Measurements from ENCODE around the gene GEMIN2.
"Not testable (repeated sequence)": the region's sequence is repeated elsewhere in the genome, so short reads cannot be mapped to it uniquely, and the experiment has no call there.

The GEMIN2 gene

DNA sequence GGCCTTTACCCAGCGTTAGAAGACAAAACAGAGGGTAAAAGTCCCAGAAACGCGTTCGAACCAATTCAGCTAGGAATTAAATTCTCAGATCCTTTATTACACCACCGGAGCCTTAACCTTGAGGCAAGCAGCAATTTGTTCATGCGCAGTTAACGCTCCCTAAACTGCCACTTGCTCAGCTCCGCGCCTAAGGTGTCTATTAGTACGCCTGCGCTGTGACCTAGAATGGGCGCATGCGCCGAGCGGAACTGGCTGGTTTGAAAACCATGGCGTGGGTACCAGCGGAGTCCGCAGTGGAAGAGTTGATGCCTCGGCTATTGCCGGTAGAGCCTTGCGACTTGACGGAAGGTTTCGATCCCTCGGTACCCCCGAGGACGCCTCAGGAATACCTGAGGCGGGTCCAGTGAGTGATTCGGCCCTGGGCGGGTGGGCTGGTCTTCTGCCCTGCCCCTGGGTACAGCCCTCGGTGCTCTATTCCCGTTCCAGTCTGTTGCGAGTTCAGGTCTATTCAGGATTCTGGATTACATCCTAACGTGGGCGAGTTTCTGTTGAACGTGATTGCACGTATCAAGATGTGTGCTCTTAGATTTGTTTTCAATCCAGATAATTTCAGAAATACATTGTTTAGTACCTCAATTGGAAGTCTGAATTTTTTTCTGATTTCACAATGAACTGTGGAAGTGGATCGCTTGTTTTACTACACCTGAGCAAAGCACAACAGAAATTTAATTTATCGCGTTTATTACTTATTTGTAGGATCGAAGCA, at the start of gene GEMIN2:
TSS of gene GEMIN2 (plus strand) at position 251 of the 766 bp plus-strand sequence. CDS start at position 267, 16 bp downstream.
- DNase-seq (ENCODE audit: low spot score), result peak; percentile 95

DNA sequence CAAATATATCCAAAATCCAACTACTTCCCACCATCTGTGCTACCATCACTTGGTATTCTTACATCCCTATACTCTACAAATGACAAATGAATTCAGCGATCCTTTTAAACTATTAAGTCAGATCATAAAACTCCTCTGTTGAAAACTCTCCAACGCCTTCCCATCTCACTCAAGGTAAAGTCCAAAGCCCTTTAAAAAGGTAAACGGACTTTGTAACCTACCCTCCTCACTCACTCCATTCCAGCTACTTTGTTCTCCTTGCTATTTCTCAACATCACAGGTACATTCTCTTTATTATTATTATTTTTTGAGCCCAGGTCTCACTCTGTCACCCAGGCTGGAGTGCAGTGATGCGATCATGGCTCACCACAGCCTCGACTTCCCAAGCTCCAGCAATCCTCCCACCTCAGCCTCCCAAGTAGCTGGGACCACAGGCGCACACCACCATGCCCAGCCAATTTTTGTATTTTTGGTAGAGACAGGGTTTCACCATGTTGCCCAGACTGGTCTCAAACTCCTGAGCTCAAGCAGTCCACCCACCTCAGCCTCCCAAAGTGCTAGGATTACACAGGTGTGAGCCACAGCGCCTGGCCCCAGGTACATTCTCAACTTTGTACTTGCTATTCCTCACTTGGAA, 44.8 kb upstream of the GEMIN2 start:
- not testable (repeated sequence) for DNase-seq (ENCODE audit: low spot score)

DNA sequence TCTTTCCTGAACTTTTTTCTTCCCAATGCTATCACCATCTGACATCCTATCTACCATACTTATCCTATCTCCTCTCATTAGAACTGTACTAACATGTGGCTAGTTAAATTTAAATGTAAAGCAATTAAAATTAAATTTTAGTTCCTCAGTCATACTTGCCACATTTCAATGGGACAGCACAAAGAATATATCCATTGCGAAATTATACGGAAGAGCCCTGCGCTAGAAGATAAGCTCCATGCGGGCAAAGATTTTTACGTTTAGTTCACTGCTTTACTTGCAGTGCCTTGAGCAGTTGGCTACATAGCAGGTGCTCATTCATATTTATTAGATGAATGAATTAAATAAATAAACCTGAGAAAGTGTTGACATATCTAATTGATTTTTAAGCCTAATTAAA, 44.2 kb upstream of the GEMIN2 start:
- no peak for DNase-seq (ENCODE audit: low spot score)

- no peak for DNase-seq (ENCODE audit: low spot score)
Observed at GRCh38 chr14:39071096-39071495, 43.0 kb upstream of the GEMIN2 start.

DNA sequence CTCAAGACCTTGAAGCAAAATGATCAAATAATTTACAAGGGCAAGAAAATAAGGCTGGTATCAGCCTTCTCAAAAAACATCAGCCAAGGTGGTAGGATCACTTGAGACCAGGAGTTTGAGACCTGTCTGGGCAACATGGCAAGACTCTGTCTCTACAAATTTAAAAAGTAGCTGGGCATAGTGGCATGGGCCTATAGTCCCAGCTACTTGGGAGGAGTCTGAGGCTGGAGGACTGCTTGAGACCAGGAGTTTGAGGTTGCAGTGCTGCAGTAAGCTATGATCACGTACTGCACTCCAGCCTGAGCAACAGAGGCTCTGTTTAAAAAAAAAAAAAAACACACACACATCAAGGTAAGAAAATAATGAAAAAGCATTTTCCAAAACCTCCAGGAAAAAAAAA, 33.2 kb upstream of the GEMIN2 start:
- DNase-seq (ENCODE audit: low spot score), result no peak

DNA sequence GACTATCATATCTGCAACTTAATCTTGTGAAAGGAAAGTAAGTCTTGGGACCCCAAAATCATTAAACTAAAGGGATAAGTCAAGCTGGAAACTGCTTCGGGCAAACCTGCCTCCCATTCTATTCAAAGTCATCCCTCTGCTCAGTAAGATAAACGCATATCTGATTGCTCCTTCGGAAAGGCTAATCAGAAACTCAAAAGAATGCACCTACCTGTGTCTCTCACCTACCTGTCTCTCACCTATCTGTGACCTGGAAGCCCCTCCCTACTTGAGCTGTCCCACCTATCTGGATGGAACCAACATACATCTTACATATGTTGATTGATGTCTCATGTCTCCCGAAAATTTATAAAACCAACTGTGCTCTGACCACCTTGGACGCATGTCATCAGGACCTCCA, 31.0 kb upstream of the GEMIN2 start:
- DNase-seq (ENCODE audit: low spot score), result no peak

GRCh38 chr14:39085933-39086332, 28.2 kb upstream of the GEMIN2 start:
- no peak for DNase-seq (ENCODE audit: low spot score)

DNA sequence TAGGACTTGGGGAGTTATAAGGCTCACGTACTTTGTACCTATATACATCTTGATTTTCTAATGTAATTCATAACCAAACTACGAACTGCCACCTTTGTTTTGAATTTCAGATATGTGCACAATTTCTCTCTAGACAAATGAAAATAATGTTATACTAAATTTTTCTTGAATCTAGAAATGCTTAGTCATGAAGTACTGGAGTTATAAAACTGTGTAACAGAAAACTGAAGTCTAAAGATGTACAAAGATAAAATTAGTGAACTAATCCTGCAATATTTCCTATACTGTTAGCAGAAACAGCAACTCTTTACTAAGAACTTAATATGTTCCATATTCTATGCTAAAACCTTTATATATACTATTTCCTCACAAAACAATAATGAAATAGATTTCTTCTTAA, 26.6 kb upstream of the GEMIN2 start:
- DNase-seq (ENCODE audit: low spot score), result no peak

GRCh38 chr14:39090548-39091111, 23.5 kb upstream of the GEMIN2 start:
- DNase-seq (ENCODE audit: low spot score), result no peak

DNA sequence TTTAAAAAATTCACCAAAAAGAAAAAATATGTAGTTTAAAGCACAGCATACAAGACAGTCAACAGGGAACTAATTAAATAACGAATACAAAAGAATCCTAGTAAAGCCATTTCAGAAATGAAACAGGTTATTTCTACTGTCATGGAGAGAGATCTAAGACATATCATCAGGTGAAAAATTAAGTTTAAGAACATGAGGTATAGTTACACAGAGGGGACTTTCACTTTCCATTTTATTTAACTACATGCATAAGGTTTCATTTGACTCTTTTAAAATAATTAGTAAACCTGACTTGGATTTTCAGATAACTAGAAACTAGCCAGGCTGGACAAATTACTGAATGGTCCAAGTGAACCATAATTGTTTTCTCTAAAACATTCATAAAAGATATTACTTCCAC, 22.4 kb upstream of the GEMIN2 start:
- no peak for DNase-seq (ENCODE audit: low spot score)

- no peak for DNase-seq (ENCODE audit: low spot score)
Observed at GRCh38 chr14:39094515-39094914, 19.6 kb upstream of the GEMIN2 start.

DNA sequence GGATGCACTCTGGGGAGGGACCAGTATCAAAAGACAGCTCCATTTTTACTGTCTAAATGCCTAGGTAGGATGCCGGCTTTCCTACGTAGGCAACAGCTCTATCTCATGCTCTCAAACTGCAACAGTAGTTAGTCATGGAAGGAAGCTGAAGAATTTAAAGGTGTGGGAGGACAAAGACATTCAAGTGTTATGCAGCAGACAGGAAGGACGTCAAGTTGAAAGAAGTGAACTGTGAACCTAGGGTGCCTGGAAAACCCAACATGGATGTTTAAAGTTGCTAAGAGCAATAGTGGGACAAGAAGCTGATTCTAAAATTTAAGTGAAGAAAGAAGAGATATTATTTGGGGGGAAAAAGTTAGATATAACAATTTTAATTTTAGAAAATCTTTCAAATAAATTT, 17.0 kb upstream of the GEMIN2 start:
- no peak for DNase-seq (ENCODE audit: low spot score)

DNA sequence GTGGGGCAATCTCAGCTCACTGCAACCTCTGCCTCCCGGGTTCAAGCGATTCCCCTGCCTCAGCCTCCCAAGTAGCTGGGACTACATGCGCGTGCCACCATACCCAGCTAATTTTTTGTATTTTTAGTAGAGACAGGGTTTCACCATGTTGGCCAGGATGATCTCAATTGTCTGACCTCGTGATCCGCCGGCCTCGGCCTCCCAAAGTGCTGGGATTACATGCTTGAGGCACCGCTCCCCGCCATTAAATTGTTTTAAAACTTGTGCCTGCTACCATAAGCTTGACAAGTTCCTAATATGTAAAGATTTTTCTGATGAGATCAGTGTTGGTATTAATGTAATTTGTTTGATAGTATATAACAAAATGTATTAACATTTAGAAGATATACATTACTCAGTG, 14.9 kb upstream of the GEMIN2 start:
- DNase-seq (ENCODE audit: low spot score), result not testable (repeated sequence)

- no peak for DNase-seq (ENCODE audit: low spot score)
Observed at GRCh38 chr14:39099748-39100147, 14.4 kb upstream of the GEMIN2 start.

DNA sequence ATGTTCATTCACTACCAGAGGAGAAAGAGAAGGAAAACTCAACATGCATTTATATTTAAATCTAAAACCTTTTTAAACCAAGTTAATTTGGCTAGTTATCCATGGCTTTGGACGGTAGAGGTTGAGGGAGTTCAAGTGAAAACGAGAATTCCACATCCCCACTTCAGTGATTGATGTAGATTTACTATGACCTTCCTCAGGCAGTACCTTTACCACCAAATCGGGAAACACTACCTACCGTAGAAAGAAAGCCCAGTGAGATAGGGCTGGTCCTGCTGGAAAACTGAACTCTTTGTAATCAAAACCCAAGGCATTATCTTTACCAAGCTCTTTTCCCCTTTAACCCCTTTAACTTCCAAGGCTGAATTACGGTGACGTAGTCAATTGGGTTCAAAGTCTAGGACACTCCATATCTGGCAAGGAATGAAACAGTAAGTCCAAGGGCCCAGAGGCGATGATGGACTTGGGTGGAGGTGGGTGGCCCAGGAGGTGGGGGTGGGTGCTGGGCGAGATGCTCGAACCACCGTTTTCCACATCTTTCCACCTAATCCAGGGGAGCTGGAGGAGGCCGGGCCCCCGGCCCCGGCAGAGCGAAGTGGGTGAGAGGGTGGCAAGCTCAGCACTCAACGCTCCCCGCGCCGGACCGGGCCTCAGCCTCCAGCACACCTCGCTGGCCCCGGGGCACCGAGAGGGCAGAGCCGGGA, 11.7 kb upstream of the GEMIN2 start:
- peak; percentile 22 for DNase-seq (ENCODE audit: low spot score)

DNA sequence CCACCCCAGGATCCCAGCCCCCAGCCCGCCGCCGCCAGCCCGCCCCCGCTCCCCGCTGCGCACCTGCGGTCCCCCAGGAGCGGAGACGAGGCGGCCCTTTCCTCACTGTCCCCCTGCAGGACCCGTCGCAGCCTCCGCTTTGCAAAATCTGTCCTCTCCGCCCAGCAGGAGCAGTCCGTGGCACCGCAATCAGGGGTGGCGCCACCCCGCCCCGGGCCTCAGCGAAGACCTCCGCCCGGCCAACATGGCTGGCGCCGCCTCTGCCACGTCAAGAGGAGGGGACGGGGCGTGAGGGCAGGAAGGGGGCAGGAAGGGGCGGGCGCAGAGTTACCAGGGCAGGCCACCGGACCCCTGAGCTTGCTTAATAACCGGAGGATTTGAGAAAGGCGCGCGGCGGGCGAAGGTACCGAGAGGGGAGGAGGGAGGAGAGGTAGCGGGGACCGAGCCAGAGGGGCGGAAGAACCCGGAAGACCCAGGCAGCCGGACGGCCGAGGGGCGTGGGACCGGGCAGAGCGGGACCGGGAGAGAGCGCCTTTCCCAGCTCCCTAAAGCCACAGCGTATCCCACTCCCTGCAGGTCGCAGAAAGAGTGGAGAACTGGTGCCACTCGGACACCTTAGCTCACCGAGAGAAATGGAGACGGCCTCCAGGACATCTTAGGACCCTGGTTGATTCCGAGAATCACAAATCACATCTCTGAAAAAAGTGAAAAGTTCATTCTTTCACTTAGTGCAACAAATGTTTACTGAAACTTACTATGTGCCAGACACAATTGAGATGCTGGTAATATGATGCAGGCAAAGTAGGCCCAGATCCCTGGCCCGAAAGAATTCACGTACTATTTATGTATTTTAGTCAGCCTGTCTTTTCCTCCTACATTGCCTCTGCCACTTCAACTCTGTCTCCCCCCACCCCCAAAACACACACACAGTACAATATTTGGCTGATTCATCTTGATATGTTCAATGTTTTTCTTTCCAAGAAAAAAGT, 10.9 kb upstream of the GEMIN2 start, which contains the start of gene SEC23A:
TSS of gene SEC23A (minus strand) at position 267 of the 989 bp plus-strand sequence. CDS start 7,117 bp downstream, outside the sequence.
- peak; percentile 92 for DNase-seq (ENCODE audit: low spot score)

DNA sequence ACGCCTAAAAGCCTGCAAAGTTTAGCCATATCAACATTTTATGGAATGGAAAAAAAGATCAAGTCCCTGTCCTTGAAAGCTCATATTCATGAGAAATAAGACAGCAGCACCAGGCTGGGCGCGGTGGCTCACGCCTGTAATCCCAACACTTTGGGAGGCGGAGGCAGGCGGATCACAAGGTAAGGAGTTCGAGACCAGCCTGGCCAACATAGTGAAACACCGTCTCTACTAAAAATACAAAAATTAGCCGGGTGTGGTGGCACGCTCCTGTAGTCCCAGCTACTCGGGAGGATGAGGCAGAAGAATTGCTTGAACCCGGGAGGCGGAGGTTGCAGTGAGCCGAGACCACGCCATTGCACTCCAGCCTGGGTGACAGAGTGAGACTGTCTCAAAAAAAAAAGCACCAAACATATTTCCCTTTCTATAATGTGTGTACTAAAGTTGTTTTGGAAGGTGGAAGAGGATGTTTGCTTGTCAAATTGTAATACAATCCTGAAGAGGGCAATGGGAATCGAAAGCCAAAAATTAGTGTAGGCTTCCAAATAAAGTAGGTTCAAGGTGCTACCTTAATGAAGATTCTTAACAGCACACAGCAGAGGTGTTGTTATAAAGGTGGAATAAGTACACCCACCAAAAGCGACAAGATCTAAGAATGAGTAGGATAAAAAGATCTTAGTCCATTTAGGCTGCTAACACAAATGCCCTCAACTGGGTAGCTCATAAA, 9.9 kb upstream of the GEMIN2 start:
- DNase-seq (ENCODE audit: low spot score), result not testable (repeated sequence)

DNA sequence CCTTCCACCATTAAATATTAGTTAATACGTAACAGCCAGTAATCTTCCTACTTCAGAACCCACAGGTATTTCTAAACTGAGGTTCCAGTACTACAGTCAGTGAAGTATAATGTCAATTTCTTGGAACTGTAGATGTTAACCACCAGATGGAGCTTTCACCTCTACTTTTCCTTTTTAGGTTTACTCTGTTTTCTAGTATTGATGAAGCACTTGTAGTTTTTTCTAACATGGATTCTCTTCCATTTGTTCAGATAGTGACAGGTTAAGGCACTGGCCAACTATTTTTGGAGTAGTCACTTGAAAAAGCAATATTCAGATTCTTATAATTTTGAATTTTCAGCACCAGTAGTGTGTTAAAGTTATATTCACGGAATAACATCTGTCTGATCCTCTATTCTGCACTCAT, 6.5 kb upstream of the GEMIN2 start:
- no peak for DNase-seq (ENCODE audit: low spot score)

GRCh38 chr14:39108791-39109190, 5.3 kb upstream of the GEMIN2 start:
- no peak for DNase-seq (ENCODE audit: low spot score)

GRCh38 chr14:39109893-39110715, 4.0 kb upstream of the GEMIN2 start:
- DNase-seq (ENCODE audit: low spot score), result no peak
